WTC11 (cell line): ENCODE data around the gene PPP1R26. TPM values are rescaled to one million over a fixed set of nuclear protein-coding genes. Genes with fewer than 3 reads are reported as not detected.
"Not testable (repeated sequence)": the region's sequence is repeated elsewhere in the genome, so short reads cannot be mapped to it uniquely, and the experiment has no call there.

Experiments
- ATAC-seq: fragments of 200-7000 bp; cut with Tn5 transposase; 2 replicates; pipeline ENCODE4 v1.10.0; 2021; ENCODE audit warnings: mild to moderate bottlenecking, moderate library complexity
- CTCF ChIA-PET: fragments of 300-600 bp; sonication (Branson Sonifier 250); formaldehyde crosslinking; loops from one replicate; lab custom pipeline; 2021; ENCODE audit warnings: antibody characterized with exemption; lab: Charles Lee
- POLR2A ChIA-PET: fragments of 350-600 bp; sonication (Branson Sonifier 250); formaldehyde crosslinking; loops from one replicate; lab custom pipeline; 2021; ENCODE audit warnings: antibody characterized with exemption; lab: Charles Lee
- DNase-seq: peaks from one replicate; pipeline ENCODE4 v3.0.0; 2021; ENCODE audit warnings: low spot score
- H3K27ac Mint-ChIP-seq: 2 replicates; pipeline ENCODE4 v1.8.0; 2021; ENCODE audit warnings: mixed read lengths
- H3K27me3 Mint-ChIP-seq: 2 replicates; pipeline ENCODE4 v1.8.0; 2021; ENCODE audit warnings: low read depth, mild to moderate bottlenecking, moderate library complexity, mixed read lengths
- H3K36me3 Mint-ChIP-seq: 2 replicates; pipeline ENCODE4 v1.8.0; 2021; ENCODE audit warnings: mixed read lengths
- H3K4me1 Mint-ChIP-seq: 2 replicates; pipeline ENCODE4 v1.8.0; 2022; ENCODE audit warnings: mixed read lengths
- H3K4me3 Mint-ChIP-seq: 2 replicates; pipeline ENCODE4 v1.8.0; 2021; ENCODE audit warnings: mild to moderate bottlenecking, moderate library complexity, mixed read lengths
- H3K9me3 Mint-ChIP-seq: 2 replicates; pipeline ENCODE4 v1.8.0; 2021; ENCODE audit warnings: mixed read lengths
- CBFB ChIP-seq: sonication (generic); formaldehyde crosslinking; IDR thresholded peaks from 2 replicates; pipeline ENCODE4 v1.8.1; 2022; ENCODE audit warnings: mild to moderate bottlenecking, low read depth, missing genetic modification reagents
- MXD4 ChIP-seq: fragments of 250-450 bp; sonication (Bioruptor Pico); IDR thresholded peaks from 2 replicates; pipeline ENCODE4 v1.8.0; 2021; ENCODE audit warnings: mild to moderate bottlenecking, moderate library complexity, borderline replicate concordance
- SMAD3 ChIP-seq: sonication (generic); formaldehyde crosslinking; IDR thresholded peaks from 2 replicates; pipeline ENCODE4 v1.8.0; 2022; ENCODE audit warnings: missing genetic modification reagents, mild to moderate bottlenecking, borderline replicate concordance
- ZNF219 ChIP-seq: sonication (generic); formaldehyde crosslinking; IDR thresholded peaks from 2 replicates; pipeline ENCODE4 v1.8.0; 2023; ENCODE audit warnings: missing genetic modification reagents, mild to moderate bottlenecking, borderline replicate concordance
- ZNF317 ChIP-seq: sonication (generic); formaldehyde crosslinking; IDR thresholded peaks from 2 replicates; pipeline ENCODE4 v1.8.1; 2023; ENCODE audit warnings: low read depth, mild to moderate bottlenecking, moderate library complexity, missing genetic modification reagents, borderline replicate concordance
- ZNF416 ChIP-seq: fragments of 250-450 bp; sonication (Bioruptor Pico); IDR thresholded peaks from 2 replicates; pipeline ENCODE4 v1.9.0; 2021; ENCODE audit warnings: mild to moderate bottlenecking, inconsistent platforms
- total RNA-seq: library from RNA; stranded (reverse); gene quantifications from 3 replicates; pipeline ENCODE4 v1.2.3, GENCODE V29; 2021
- TF ChIP-seq, protein P1 (sequence below): fragments of 250-450 bp; sonication (Bioruptor Pico); IDR thresholded peaks from 2 replicates; pipeline ENCODE4 v1.9.0; 2021; ENCODE audit warnings: mild to moderate bottlenecking
- TF ChIP-seq, protein P2 (sequence below): fragments of 250-450 bp; sonication (Bioruptor Pico); IDR thresholded peaks from 2 replicates; pipeline ENCODE4 v1.8.0; 2021; ENCODE audit warnings: mild to moderate bottlenecking
- TF ChIP-seq, protein P3 (sequence below): sonication (generic); formaldehyde crosslinking; IDR thresholded peaks from 2 replicates; pipeline ENCODE4 v1.8.1; 2023; ENCODE audit warnings: mild to moderate bottlenecking, missing genetic modification reagents, borderline replicate concordance
- TF ChIP-seq, protein P4 (sequence below): fragments of 200-600 bp; IDR thresholded peaks from 2 replicates; pipeline ENCODE4 v1.8.0; 2022; ENCODE audit warnings: antibody characterized with exemption
- TF ChIP-seq, protein P5 (sequence below): sonication (generic); formaldehyde crosslinking; IDR thresholded peaks from 2 replicates; pipeline ENCODE4 v1.8.0; 2023; ENCODE audit warnings: mild to moderate bottlenecking, missing genetic modification reagents
- TF ChIP-seq, protein P6 (sequence below): sonication (generic); formaldehyde crosslinking; IDR thresholded peaks from 2 replicates; pipeline ENCODE4 v1.8.1; 2023; ENCODE audit warnings: mild to moderate bottlenecking, missing genetic modification reagents

Gene PPP1R26
- total RNA-seq, 1 experiment from 2014 or later = 44.4 TPM

DNA sequence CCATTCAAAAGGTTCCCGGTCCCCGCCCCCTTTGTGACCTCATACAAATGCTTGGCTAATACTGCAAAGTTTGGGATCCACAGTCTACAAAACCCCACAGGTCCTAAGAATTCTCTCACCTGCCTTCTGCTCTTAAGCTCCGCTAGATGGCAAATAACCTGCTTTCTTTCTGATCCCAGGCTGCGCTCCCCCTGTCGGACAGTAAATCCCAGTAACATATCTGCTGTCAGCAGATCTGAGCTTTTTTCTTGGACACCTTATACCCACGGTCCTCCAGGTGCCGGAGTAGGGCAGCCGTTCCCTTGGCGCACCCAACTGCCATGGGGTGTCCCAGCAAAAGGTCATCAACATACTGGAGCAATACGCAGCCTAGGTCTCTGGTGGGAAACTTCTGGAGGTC is 39.0 kb upstream of the PPP1R26 start:
- ChIA-PET POLR2A (no interaction called here), CTCF (interaction anchor here (0.6 to 2.7 kb wide), 17 partner anchors 10 to 626 kb away, joined by 3 to 30 read pairs (median 4); partner anchors contain the start of gene OLFM1)
- Mint-ChIP-seq H3K4me1 (peaks cover 28% of the 10 kb centered on the region), H3K36me3 (peaks cover 10% of the 10 kb centered on the region), H3K9me3 (peaks cover 25% of the 10 kb centered on the region), H3K27me3 (no peaks in the 10 kb centered on the region; the same call in 1 of the 2 replicates), H3K4me3 (no peak overlapping the region), H3K27ac (no peak overlapping the region)
- ATAC-seq (no peak), DNase-seq (peak; percentile 24)
- TF ChIP-seq, protein P1, sequence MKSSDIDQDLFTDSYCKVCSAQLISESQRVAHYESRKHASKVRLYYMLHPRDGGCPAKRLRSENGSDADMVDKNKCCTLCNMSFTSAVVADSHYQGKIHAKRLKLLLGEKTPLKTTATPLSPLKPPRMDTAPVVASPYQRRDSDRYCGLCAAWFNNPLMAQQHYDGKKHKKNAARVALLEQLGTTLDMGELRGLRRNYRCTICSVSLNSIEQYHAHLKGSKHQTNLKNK (CRISPR knock-in tag) = no peak
- no peak for TF ChIP-seq SMAD3 (CRISPR knock-in tag)

DNA sequence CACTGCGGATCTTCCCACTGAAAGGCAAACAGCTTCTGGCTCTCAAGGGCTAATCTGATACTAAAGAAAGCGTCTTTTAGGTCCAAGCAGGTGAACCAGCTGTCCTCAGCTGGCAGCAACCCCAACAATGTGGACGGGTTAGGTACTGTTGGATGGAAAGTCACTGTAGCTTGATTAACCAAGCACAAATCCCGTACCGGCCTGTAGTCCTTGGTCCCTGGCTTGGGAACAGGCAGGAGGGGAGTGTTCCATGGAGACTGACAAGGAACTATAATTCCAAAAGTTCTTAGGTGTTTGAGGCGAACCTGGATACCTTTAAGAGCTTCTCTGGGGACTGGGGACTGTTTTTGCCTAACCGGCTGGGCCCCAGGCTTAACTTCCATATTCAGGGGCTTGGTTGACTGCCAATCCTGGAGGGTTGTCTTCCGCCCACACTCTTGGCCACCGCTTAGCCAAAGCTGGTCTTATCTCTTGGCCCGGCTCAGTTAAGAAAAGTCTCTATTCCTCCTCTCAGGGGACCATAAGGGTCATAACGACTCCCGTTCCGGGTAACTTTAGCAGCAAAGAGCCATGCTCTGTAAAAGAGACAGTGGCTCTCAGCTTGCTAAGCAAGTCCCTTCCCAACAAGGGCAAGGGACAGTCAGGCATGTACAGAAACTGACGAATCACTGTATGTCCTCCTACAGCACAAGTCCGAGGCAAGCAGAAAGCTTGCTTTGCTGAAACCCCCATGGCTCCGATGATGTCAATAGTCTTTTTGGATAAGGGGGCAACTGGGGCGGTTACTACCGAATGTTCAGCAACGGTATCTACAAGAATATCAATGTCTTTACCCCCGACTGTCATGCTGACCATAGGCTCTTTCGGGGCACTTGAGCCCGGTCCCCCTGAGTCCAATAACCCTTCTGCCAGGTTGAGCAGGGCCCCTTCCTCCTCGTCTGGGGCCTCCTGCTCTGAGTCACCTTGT is 38.2 kb upstream of the PPP1R26 start:
- POLR2A ChIA-PET, H3K36me3 Mint-ChIP-seq, ATAC-seq, DNase-seq, H3K27me3 Mint-ChIP-seq, H3K4me3 Mint-ChIP-seq: not testable (repeated sequence)
- H3K4me1 Mint-ChIP-seq = peaks cover 33% of the 10 kb centered on the region
- CTCF ChIA-PET = interaction anchor here (0.6 to 2.7 kb wide), 18 partner anchors 11 to 627 kb away, joined by 3 to 30 read pairs (median 4); partner anchors contain the start of gene OLFM1
- peaks cover 18% of the 10 kb centered on the region for H3K9me3 Mint-ChIP-seq
- H3K27ac Mint-ChIP-seq = peak overlapping the region; percentile 72

DNA sequence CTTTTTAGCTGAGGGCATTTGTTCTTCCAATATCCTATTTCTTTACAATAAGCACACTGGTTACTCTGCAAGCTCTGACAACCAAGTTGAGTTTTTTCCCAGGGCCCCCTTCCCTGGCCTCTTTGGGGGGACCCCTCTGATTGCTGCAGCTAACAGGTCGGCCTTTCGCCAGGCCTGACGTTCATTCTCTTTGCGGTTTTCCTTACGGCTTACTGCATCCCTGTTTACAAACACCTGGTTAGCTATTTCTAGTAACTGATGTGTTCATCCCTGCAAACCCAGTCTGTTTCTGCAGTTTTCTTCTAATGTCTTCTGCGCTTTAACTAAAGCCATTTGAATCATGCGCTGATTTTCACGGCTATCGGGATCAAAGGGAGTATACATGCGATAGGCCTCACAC is 37.5 kb upstream of the PPP1R26 start:
- no peak for ATAC-seq
- peaks cover 7% of the 10 kb centered on the region; the same call in 1 of the 2 replicates for H3K36me3 Mint-ChIP-seq
- CTCF ChIA-PET = interaction anchor here (0.8 to 2.0 kb wide), 2 partner anchors 29 to 355 kb away, joined by 3 to 7 read pairs; partner anchors contain the start of gene OLFM1
- peaks cover 33% of the 10 kb centered on the region for H3K4me1 Mint-ChIP-seq
- H3K27ac Mint-ChIP-seq = no peak overlapping the region
- peaks cover 12% of the 10 kb centered on the region for H3K9me3 Mint-ChIP-seq
- no peaks in the 10 kb centered on the region; the same call in 1 of the 2 replicates for H3K27me3 Mint-ChIP-seq
- POLR2A ChIA-PET = no interaction called here
- no peak for DNase-seq
- no peak overlapping the region for H3K4me3 Mint-ChIP-seq
- TF ChIP-seq, protein P2, sequence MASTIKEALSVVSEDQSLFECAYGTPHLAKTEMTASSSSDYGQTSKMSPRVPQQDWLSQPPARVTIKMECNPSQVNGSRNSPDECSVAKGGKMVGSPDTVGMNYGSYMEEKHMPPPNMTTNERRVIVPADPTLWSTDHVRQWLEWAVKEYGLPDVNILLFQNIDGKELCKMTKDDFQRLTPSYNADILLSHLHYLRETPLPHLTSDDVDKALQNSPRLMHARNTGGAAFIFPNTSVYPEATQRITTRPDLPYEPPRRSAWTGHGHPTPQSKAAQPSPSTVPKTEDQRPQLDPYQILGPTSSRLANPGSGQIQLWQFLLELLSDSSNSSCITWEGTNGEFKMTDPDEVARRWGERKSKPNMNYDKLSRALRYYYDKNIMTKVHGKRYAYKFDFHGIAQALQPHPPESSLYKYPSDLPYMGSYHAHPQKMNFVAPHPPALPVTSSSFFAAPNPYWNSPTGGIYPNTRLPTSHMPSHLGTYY = no peak
- TF ChIP-seq, protein P3, sequence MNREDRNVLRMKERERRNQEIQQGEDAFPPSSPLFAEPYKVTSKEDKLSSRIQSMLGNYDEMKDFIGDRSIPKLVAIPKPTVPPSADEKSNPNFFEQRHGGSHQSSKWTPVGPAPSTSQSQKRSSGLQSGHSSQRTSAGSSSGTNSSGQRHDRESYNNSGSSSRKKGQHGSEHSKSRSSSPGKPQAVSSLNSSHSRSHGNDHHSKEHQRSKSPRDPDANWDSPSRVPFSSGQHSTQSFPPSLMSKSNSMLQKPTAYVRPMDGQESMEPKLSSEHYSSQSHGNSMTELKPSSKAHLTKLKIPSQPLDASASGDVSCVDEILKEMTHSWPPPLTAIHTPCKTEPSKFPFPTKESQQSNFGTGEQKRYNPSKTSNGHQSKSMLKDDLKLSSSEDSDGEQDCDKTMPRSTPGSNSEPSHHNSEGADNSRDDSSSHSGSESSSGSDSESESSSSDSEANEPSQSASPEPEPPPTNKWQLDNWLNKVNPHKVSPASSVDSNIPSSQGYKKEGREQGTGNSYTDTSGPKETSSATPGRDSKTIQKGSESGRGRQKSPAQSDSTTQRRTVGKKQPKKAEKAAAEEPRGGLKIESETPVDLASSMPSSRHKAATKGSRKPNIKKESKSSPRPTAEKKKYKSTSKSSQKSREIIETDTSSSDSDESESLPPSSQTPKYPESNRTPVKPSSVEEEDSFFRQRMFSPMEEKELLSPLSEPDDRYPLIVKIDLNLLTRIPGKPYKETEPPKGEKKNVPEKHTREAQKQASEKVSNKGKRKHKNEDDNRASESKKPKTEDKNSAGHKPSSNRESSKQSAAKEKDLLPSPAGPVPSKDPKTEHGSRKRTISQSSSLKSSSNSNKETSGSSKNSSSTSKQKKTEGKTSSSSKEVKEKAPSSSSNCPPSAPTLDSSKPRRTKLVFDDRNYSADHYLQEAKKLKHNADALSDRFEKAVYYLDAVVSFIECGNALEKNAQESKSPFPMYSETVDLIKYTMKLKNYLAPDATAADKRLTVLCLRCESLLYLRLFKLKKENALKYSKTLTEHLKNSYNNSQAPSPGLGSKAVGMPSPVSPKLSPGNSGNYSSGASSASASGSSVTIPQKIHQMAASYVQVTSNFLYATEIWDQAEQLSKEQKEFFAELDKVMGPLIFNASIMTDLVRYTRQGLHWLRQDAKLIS = no peak
- TF ChIP-seq, protein P1 (CRISPR knock-in tag) = no peak
- TF ChIP-seq MXD4 (CRISPR knock-in tag) = no peak
- TF ChIP-seq, protein P4, sequence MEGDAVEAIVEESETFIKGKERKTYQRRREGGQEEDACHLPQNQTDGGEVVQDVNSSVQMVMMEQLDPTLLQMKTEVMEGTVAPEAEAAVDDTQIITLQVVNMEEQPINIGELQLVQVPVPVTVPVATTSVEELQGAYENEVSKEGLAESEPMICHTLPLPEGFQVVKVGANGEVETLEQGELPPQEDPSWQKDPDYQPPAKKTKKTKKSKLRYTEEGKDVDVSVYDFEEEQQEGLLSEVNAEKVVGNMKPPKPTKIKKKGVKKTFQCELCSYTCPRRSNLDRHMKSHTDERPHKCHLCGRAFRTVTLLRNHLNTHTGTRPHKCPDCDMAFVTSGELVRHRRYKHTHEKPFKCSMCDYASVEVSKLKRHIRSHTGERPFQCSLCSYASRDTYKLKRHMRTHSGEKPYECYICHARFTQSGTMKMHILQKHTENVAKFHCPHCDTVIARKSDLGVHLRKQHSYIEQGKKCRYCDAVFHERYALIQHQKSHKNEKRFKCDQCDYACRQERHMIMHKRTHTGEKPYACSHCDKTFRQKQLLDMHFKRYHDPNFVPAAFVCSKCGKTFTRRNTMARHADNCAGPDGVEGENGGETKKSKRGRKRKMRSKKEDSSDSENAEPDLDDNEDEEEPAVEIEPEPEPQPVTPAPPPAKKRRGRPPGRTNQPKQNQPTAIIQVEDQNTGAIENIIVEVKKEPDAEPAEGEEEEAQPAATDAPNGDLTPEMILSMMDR = no peak
- no peak for TF ChIP-seq ZNF219 (CRISPR knock-in tag)
- TF ChIP-seq, protein P5, sequence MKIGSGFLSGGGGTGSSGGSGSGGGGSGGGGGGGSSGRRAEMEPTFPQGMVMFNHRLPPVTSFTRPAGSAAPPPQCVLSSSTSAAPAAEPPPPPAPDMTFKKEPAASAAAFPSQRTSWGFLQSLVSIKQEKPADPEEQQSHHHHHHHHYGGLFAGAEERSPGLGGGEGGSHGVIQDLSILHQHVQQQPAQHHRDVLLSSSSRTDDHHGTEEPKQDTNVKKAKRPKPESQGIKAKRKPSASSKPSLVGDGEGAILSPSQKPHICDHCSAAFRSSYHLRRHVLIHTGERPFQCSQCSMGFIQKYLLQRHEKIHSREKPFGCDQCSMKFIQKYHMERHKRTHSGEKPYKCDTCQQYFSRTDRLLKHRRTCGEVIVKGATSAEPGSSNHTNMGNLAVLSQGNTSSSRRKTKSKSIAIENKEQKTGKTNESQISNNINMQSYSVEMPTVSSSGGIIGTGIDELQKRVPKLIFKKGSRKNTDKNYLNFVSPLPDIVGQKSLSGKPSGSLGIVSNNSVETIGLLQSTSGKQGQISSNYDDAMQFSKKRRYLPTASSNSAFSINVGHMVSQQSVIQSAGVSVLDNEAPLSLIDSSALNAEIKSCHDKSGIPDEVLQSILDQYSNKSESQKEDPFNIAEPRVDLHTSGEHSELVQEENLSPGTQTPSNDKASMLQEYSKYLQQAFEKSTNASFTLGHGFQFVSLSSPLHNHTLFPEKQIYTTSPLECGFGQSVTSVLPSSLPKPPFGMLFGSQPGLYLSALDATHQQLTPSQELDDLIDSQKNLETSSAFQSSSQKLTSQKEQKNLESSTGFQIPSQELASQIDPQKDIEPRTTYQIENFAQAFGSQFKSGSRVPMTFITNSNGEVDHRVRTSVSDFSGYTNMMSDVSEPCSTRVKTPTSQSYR (CRISPR knock-in tag) = no peak
- TF ChIP-seq ZNF416 (CRISPR knock-in tag) = no peak
- no peak for TF ChIP-seq CBFB (CRISPR knock-in tag)
- TF ChIP-seq, protein P6, sequence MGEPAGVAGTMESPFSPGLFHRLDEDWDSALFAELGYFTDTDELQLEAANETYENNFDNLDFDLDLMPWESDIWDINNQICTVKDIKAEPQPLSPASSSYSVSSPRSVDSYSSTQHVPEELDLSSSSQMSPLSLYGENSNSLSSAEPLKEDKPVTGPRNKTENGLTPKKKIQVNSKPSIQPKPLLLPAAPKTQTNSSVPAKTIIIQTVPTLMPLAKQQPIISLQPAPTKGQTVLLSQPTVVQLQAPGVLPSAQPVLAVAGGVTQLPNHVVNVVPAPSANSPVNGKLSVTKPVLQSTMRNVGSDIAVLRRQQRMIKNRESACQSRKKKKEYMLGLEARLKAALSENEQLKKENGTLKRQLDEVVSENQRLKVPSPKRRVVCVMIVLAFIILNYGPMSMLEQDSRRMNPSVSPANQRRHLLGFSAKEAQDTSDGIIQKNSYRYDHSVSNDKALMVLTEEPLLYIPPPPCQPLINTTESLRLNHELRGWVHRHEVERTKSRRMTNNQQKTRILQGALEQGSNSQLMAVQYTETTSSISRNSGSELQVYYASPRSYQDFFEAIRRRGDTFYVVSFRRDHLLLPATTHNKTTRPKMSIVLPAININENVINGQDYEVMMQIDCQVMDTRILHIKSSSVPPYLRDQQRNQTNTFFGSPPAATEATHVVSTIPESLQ (CRISPR knock-in tag) = no peak
- no peak for TF ChIP-seq ZNF317 (CRISPR knock-in tag)
